HCT116 (cell line): ENCODE data around the gene ADAMTS14.

Experiments used
- ATF3 ChIP-seq: IDR thresholded peaks from 2 replicates; pipeline ENCODE4 v1.6.1; 2012
- CTCF ChIP-seq, 3 experiments: fragments of 200-600 bp in 1 of 3; sonication (generic) in 1 of 3; IDR thresholded peaks in 2 of 3; conservative IDR thresholded peaks in 1 of 3; 2 replicates each; pipeline ENCODE4 v1.5.1; 2012 to 2017; ENCODE audit warnings: low read depth in 2 of 3, low read length in 2 of 3, antibody characterized with exemption in 1 of 3, borderline replicate concordance in 1 of 3, control low read depth in 1 of 3, mild to moderate bottlenecking in 1 of 3, mixed read lengths in 1 of 3, mixed run types in 1 of 3, moderate library complexity in 1 of 3; ENCODE audit not compliant: insufficient read depth in 1 of 3
- EZH2 ChIP-seq: fragments of 200-600 bp; sonication (generic); IDR thresholded peaks from 2 replicates; pipeline ENCODE4 v1.6.1; 2017; ENCODE audit warnings: antibody characterized with exemption, mixed run types
- EZH2phosphoT487 ChIP-seq: fragments of 200-600 bp; IDR thresholded peaks from 2 replicates; pipeline ENCODE4 v1.6.1; 2018; ENCODE audit warnings: antibody characterized with exemption, borderline replicate concordance
- POLR2A ChIP-seq: IDR thresholded peaks from 2 replicates; pipeline ENCODE4 v1.7.0; 2011; ENCODE audit warnings: borderline replicate concordance; ENCODE audit not compliant: insufficient read depth, insufficient read length; ENCODE audit errors: extremely low read depth
- REST ChIP-seq: IDR thresholded peaks from 2 replicates; pipeline ENCODE4 v1.6.1; 2012; ENCODE audit warnings: low read depth
- TCF7L2 ChIP-seq: IDR thresholded peaks from 2 replicates; pipeline ENCODE4 v1.7.0; 2011; ENCODE audit warnings: borderline replicate concordance, inconsistent platforms; ENCODE audit not compliant: insufficient read depth, insufficient read length; ENCODE audit errors: extremely low read depth
- YY1 ChIP-seq: IDR thresholded peaks from 2 replicates; pipeline ENCODE4 v1.6.1; 2011; ENCODE audit warnings: low read length, low read depth, moderate library complexity, mild to moderate bottlenecking; ENCODE audit not compliant: insufficient replicate concordance; ENCODE audit errors: extremely low read depth
- ZNF274 ChIP-seq: fragments of 200-500 bp; sonication (Bioruptor generic); IDR thresholded peaks from 2 replicates; pipeline ENCODE4 v1.6.1; 2014; ENCODE audit warnings: mild to moderate bottlenecking, low read depth, low read length, inconsistent platforms

GRCh38 chr10:70760271-70760787, 88.0 kb downstream of the ADAMTS14 start:
- TF ChIP-seq CTCF (IDR thresholded peaks at IDR 0.05 in 2 of 3, conservative IDR thresholded peaks at IDR 0.05 in 1 of 3; ENCODE audit: borderline replicate concordance in 1 of 3, insufficient read depth in 1 of 3, low read depth in 2 of 3, low read length in 2 of 3): no peak
- no peak for TF ChIP-seq EZH2
- TF ChIP-seq EZH2phosphoT487: no peak
- TF ChIP-seq YY1: no peak
- TF ChIP-seq POLR2A: no peak
- no peak for TF ChIP-seq REST
- no peak for TF ChIP-seq TCF7L2
- TF ChIP-seq ZNF274: no peak
- TF ChIP-seq ATF3: no peak
